GF-D8 (cell line): Measurements from ENCODE around the gene ZSWIM4.
"Not testable (repeated sequence)": the region's sequence is repeated elsewhere in the genome, so short reads cannot be mapped to it uniquely, and the experiment has no call there.

Experiments used
- DNase-seq: peaks from one replicate; lab custom pipeline; 2025; lab: John Stamatoyannopoulos, UW

The ZSWIM4 gene

DNA sequence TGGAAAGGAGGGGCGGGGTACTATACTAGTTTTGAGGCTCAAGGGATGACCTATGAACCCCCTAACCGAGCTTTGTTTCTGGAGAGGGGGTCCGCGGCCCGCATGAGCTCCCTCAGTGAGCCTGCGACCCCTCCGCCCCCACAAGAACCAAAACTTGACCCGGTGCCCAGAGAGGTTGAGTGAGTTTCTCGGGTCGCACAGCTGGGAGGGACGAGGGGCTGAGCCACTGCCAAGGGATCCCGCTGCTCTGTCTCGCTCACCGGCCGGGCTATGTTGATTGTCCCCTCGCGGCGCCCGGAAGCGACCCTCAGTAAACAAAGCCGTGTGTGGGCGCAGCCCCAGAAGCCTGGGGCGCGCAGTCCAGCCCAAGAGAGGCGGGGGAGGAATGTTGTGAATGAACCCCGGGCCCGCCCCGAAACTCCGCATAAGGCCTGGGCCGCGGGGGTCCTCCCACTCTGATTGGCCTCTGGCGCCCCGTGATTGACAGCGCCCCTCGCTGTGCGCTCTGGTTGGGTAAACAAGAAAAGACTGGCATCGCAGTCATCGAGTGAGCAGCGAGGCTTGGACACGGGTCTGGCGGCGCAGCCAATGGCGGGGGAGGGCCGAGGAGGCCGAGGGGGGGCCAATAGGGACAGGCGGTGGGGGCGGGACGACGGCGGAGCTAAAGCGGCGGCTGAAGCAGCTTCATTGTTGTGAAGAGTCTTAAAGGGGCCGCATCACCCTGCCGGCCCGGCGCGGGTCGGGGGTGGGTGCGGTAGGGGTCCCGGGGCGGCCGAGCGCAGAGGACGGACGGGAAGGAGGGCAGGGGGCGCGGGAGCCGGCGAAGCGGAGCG is at the start of gene ZSWIM4:
Gene ZSWIM4 (plus strand): TSS at position 687 of the 833 bp plus-strand sequence. CDS start 206 bp downstream, outside the sequence.
- peak; percentile 94 for DNase-seq

DNA sequence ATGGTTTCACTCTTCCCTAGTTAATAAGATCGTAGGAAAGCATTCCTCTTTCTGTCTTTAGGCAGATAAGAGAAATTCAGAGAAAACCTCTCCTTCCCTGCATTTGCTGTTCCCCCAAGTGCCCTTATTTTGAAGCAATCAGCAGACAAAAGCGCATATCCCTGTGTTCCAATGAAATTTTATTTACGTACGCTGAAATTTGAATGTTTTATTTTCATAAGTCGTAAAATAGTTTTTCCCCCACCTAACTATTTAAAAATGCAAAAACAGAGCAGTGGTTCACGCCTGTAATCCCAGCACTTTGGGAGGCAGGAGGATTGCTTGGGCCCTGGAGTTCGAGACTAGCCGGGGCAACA is 48.2 kb upstream of the ZSWIM4 start:
- no peak for DNase-seq

DNA sequence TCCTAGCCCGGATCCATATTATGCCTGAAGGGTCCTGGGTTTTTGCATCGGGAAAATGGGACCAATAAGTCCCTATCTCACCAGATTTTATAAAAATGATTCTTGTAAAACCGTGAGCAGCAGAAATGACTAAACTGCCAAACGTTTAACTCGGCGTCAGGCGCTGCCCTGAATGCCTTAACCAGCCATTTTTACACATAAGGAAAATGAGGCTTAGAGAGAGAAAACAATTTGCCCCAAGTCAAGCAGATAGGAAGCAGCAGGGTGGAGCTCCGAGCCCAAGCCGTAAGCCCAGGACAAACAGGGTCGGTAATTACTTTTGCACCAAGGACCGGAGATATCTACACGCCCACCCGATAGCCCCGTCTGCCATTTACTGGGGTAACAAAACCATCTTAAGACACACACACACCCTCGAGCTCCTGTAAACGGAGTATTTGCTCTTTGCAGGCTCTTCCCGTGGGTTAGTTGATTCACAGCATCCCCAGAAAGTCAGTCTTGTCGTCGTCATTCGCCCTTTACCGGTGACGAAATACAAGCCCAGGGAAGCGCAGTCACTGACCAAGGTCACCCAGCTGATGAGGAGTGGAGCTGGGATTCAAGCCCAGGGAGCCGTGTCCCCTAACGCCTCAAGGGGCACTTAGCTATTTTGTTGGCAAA is 46.9 kb upstream of the ZSWIM4 start:
- no peak for DNase-seq

DNA sequence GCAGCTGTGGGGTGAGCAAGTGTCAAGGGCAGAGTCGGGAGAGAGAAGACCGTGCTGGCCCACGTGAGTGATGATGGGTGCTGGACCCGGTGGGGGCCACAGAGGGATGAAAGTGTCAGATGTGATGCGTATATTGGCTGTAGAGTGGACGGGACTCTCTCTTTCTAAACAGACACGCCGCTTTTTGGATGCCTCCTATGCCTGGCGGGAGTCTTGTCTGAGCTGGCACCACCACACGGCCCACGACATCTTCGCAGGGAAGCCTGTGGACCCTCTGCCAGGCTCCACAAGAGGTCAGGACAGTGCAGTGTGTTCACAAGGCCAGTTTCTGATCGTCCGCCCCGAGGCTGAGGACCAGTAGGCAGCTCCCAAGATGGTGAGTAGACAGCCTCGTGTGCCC is 43.8 kb upstream of the ZSWIM4 start:
- DNase-seq = no peak

DNA sequence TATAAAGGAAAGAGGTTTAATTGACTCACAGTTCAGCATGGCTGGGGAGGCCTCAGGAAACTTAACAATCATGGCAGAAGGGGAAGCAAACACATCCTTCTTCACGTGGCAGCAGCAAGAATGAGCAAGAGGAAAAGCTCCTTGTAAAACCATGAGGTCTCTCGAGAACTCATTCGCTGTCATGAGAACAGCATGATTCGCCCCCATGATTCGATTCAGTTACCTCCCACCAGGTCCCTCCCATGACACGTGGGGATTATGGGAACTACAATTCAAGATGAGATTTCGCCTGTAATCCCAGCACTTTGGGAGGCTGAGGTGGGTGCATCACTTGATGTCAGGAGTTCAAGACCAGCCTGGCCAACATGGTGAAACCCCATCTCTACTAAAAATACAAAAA is 41.6 kb upstream of the ZSWIM4 start:
- DNase-seq = not testable (repeated sequence)

DNA sequence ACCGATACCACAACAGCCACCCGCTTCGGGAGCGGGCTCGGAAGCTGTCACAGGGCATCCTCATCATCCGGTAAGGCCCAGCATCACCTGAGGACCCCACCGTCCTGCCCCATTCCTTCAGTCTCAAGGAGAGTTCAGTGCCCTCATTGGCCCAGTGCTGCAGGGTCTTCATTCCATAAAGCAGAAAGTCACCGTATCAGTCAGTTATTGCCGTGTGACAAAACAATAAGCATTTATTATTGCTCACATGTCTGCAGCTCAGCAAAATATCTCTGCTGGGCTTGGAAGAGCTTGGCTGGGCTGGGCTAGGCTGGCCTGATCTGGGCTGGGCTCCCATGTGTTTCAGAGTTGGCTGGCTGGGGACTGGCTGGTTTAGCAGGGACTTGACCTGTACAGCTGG is 39.0 kb upstream of the ZSWIM4 start:
- no peak for DNase-seq

DNA sequence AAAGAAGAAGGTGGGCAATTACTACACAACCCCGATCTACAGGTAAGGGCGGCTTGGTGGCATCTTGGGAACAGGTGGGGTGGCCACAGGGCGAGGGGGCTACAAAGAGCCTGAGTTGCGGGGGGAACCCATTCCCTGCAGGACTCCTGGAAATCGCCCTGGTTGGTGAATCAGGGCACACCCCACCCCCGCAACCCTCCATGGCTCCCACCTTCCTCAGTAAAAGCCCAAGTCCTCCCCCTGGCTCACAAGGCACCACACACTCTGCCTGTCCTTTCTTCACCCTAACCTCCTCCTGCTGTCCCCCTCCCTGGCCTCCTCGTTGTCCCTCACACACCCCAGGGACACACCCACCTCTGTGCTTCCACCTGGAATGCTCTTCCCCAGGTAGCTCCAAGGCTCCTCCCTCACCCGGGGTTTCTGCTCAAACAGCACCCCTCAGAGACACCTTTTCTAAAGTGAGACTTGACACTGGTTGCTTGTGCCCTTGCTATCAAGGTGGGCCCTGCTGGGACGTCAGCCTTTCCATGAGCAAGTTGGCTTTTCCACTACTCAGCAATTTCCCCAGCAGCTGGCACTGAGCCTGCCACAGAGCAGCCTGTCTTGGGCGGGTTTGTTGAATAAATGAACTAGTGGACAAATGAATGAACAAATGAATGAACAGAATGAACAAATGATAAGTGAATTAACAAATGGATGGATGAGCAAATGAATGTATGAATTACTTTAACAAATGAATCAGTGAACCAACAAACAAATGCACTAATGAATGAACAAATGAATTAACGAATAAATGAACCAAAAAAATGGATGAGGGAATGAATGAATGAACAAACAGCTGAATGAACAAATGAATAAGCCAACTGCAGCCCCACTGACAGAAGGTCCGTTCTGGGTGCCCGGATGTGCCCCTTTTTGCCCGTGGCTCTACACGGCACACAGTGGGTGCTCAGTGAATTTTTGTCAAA is 37.2 kb upstream of the ZSWIM4 start:
- DNase-seq = no peak

DNA sequence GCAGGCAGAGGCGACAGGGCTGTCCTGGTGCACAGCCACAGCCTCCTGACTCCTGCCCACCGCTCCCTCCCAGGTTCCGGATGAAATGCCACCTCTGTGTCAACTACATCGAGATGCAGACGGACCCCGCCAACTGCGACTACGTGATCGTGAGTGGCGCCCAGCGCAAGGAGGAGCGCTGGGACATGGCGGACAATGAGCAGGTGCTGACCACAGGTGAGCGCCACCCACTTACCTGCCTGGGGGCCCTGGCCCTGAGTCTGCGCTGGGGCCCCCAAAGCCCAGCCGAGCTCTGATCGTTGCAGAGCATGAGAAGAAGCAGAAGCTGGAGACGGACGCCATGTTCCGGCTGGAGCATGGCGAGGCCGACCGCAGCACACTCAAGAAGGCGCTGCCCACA is 36.4 kb upstream of the ZSWIM4 start:
- DNase-seq = no peak

DNA sequence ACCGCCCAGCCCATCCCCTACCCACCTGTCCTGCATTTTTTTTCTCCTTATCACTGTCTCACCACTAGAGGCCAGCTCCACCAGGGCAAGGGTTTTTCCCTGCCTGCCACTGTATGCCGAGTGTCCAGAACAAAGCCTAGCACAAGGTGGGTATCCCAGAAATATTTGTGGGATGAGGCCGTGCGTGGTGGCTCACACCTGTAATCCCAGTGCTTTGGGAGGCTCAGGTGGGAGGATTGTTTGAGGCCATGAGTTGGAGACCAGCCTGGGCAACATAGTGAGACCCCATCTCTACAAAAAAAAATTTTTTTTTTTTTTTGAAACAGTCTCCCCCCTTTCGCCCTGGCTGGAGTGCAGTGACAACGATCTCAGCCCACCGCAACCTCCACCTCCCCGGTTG is 33.8 kb upstream of the ZSWIM4 start:
- DNase-seq = no peak

DNA sequence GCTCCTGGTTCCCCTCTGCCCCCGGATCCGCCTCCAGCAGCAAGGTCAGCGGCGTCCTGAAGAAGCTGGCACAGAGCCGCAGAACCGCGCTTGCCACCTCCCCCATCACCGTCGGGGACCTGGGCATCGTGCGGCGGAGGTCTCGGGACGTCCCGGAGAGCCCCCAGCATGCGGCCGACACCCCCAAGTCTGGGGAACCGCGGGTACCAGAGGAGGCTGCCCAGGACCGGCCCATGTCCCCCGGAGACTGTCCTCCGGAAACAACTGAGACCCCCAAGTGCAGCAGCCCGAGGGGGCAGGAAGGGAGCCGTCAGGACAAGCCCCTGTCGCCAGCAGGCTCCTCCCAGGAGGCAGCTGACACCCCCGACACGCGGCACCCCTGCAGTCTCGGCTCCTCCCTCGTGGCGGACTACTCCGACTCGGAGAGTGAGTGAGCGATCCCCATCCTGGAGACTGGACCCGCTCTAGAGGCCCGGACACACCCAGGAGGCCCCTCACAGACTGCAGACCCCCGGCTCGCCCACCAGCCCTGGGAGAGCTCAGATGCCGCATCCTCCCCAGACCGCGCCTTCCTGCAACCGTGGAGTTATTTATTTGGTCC is 32.5 kb upstream of the ZSWIM4 start:
- DNase-seq = no peak

DNA sequence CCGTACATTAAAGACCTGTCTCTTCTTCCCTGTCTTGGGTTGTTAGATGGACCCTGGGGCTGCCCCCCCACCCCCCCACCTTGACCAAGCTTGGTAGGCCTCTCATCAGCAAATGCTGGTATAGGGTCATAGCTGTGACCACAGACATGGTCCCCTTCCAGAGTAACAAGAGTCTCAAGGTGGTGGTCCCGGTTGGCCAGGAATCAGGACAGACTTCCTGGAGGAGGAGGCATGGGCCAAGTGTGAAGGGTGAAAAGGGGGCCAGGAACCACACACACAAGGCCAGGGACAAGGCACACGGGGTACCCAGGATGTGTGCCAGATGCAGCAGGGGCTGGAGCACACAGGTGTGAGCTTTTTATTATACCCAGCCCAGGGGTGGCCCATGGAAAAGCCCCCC is 32.0 kb upstream of the ZSWIM4 start:
- no peak for DNase-seq

DNA sequence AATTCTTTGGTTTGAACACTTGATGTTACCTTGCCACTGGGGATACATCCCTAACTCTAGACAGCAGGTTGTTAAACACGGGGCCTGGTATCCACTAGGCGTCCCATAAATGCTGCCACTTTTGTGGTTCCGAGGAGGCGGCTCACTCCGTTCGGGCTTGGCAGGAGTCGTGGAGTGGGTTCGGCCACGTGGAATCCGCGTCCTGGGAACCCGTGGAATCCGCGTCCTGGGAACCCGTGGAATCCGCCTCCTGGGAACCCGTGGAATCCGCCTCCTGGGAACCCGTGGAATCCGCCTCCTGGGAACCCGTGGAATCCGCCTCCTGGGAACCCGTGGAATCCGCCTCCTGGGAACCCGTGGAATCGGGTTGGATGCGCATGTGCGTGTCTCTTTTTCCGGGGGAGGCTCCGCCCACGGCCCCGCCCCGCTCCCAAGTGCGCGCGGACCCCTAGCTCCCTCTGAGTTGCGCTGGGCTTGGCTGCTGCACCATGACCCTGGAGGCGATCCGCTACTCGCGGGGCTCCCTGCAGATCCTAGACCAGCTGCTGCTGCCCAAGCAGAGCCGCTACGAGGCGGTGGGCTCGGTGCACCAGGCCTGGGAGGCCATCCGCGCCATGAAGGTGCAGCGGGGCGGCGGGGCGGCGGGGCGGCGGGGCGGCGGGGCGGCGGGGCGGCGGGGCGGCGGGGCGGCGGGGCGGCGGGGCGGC is 31.0 kb upstream of the ZSWIM4 start, which contains the start of gene MRI1:
Gene MRI1 (plus strand): TSS at position 422 of the 707 bp plus-strand sequence. CDS start 67 bp downstream, at position 489.
- no peak for DNase-seq

DNA sequence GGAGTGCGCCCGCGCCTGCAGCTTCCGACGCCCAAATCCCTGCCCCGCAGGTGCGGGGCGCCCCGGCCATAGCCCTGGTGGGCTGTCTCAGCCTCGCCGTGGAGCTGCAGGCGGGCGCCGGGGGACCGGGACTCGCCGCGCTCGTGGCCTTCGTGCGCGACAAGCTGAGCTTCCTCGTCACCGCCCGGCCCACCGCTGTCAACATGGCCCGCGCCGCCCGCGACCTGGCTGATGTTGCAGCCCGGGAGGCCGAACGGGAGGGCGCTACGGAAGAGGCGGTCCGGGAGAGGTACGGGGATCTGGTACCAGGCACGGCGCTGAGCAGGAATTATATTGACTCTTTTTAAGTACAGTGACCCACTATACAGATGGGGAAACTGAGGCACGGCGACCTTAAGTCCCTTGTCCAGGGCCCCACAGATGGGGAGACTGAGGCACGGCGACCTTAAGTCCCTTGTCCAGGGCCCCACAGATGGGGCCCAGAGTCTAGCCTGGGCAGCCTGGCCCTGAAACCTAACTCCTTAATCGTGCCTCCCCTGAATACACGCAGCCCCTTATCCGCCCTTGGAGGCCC is 30.3 kb upstream of the ZSWIM4 start:
- no peak for DNase-seq

DNA sequence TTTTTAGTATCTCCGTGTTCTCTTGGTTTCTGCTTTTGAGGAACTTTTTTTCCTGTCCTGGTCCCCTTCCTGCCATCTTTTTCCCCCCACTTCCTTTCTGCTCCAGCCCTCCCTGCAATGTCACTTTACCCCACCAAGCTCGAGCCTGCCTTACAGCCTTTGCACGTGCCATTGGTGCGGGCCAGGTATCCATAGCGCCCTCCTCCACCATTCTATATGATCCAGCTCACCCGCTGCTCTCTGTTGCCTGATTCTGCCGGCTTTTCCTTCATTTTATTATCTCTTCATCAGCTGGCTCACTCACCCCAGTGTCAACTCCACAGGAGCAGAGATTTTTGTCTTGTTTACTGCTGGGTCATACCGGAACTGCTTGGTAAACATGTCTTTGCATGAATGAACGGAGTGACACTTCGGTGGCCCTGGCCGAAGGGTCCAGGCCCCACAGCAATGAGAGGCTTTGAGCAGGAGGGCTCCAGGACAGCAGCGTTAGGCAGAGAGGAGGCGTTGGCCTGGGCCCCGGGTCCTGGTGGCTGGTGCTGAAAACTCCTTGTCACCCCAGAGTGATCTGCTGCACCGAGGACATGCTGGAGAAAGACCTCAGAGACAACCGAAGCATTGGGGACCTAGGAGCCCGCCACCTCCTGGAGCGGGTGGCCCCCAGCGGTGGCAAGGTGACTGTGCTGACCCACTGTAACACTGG is 29.7 kb upstream of the ZSWIM4 start:
- no peak for DNase-seq

DNA sequence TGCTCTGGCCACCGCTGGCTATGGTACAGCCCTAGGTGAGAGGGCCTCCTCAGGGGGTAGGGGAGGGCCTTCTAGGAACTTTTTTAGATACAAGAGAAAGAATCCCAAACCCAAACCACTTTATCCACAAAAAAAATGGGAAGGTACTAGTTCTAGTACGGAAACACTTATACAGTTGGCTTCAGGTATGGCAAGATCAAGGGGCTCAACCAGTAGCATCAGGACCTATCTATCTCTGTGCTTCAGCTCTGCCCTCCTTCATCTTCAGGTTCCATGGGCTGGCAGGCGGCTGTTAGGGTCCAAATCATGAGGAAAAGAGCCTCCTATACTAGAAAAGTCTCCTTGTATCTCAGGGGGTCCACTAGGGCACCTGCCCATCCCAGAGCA is 29.2 kb upstream of the ZSWIM4 start:
- no peak for DNase-seq

DNA sequence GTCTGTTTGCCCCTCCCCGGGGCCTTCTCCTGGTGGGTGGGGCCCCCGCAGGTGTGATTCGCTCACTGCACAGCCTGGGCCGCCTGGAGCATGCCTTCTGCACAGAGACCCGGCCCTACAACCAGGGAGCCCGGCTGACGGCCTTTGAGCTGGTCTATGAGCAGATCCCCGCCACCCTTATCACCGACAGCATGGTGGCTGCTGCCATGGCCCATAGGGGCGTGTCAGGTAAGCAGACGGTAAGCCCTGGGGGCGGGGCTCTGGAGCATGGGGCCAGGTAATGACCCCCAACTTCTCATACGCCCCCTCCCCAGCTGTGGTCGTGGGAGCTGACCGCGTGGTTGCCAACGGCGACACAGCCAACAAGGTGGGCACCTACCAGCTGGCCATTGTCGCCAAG is 26.7 kb upstream of the ZSWIM4 start:
- DNase-seq = no peak

DNA sequence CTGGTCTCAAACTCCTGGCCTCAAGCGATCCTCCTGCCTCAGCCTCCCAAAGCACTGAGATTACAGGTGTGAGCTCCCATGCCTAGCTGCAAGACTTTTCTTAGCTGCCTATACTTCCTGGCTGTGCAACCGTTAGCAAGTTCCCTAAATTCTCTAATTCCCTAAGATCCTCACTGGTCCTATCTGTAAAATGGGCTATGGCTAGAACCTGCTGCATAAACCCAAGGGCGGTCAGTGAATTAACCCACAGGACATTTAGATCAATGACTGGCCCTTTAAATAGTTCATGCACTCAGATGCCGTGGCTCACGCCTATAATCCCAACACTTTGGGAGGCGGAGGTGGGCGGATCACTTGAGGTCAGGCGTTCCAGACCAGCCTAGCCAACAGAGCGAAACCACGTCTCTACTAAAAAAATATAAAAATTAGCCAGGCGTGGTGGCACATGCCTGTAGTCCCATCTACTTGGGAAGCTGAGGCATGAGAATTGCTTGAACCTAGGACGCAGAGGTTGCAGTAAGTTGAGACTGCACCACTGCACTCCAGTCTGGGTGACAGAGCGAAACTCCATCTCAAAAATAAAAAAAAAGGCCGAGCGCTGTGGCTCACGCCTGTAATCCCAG is 25.1 kb upstream of the ZSWIM4 start:
- DNase-seq = no peak

DNA sequence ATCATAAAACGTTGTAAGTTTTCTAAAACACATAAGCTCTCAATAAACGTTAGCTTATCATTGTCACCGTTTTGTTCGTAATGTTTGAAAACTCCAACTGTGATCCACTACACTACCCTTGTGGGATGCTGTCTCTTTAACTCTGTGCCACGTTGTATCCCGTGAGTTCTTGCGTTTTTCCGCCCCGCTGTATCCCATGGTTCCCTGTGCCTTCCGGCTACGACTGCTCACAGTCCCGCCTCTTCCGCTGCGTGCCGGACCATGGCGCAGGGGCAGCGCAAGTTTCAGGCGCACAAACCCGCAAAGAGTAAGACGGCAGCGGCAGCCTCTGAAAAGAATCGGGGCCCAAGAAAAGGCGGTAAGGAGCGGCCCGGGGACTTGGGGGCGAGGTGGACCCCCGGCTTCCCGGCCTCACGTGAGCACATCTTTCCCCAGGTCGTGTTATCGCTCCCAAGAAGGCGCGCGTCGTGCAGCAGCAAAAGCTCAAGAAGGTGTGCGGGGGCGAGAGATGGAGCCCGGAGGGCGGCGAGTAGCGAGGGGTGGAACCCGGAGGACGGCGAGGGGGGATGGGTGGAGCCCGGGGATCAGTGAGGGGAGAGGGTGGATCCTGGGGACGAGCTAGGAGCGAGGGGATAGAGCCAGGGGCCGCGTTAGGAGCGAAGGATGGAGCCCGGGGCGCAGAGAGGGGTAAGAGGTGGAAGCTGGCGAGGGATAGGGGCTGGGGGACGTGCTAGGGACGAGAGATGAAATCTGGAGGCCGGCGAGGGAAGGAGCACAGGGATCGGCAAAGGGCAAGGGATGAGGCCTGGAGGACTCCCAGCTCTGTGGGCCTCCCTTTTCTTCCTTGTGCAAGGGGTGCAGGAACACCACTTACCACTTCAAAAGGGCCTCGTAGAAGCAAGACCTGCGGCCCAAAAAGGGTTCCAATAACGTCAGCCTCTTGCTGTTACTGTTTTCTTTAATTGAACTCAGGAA is 20.7 kb upstream of the ZSWIM4 start, which contains the start of gene C19orf53:
Gene C19orf53 (plus strand): TSS at position 240 of the 975 bp plus-strand sequence. CDS start 22 bp downstream, at position 262.
- DNase-seq = peak; percentile 77
